ENCODE data around the gene MYL5.

DNA sequence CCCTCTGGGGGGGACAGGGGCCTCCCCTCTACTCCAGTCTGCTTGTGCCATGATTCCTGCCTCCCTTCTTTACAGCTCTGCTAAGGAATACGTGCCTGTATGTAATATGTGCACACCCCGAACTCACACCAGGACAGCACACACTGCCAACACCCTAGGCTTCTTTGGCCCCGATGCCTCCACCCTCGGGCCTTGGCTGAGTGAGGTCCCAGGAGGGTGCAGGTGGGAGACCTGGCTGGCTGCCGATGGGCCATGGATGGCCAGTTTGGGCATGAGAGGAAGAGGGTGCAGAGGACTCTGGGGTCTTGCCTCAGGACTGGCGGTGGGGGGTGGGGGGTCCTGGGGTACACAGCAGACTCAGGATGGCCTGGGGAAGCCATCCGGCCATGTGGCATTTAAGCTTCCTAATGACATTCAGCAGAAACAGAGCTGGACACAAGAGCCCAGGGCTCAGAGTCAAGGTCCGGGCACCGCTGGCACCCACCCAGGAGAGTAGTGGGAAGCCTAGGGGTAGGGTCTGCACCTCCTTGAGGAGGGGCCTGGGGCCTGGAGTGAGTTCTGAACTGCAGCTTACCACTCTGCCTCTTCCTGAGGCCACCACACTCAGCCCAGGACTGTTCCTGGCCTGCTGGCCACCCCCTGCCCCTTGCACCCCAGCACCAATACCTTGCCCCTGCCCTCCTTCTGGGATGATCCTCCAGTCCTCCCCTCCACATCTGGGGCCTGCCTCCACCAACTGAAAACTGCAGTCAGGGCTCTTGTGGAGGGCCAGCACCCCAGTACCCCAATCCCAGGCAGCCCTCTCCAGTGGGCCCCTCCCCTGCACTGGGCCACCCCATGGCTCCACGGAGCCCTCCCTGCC is 29.2 kb downstream of the MYL5 start:
- TF ChIP-seq, protein P1, sequence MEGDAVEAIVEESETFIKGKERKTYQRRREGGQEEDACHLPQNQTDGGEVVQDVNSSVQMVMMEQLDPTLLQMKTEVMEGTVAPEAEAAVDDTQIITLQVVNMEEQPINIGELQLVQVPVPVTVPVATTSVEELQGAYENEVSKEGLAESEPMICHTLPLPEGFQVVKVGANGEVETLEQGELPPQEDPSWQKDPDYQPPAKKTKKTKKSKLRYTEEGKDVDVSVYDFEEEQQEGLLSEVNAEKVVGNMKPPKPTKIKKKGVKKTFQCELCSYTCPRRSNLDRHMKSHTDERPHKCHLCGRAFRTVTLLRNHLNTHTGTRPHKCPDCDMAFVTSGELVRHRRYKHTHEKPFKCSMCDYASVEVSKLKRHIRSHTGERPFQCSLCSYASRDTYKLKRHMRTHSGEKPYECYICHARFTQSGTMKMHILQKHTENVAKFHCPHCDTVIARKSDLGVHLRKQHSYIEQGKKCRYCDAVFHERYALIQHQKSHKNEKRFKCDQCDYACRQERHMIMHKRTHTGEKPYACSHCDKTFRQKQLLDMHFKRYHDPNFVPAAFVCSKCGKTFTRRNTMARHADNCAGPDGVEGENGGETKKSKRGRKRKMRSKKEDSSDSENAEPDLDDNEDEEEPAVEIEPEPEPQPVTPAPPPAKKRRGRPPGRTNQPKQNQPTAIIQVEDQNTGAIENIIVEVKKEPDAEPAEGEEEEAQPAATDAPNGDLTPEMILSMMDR (conservative IDR thresholded peaks at IDR 0.05), result no peak
- TF ChIP-seq EZH2 (IDR thresholded peaks at IDR 0.05; ENCODE audit: low read depth), result no peak

Data from PC-9 (cell line).